ENCODE measurements around the gene HS6ST2. TPM values are rescaled to one million over a fixed set of nuclear protein-coding genes. Genes with fewer than 3 reads are reported as not detected.

Gene HS6ST2
- total RNA-seq, 1 donor from 2014 or later = 6.2 TPM

- no peaks in the 10 kb centered on the region for H3K36me3 Mint-ChIP-seq (ENCODE audit: unreplicated experiment)
- H3K9me3 Mint-ChIP-seq (ENCODE audit: unreplicated experiment) = no peaks in the 10 kb centered on the region
- peaks cover 27% of the 10 kb centered on the region for H3K4me1 Mint-ChIP-seq (ENCODE audit: unreplicated experiment)
- H3K4me3 Mint-ChIP-seq (ENCODE audit: unreplicated experiment) = no peak overlapping the region
- no peak for TF ChIP-seq CTCF (IDR thresholded peaks at IDR 0.05)
- no peak for DNase-seq (ENCODE audit: extremely low spot score, unreplicated experiment)
- no peak overlapping the region for H3K27ac Mint-ChIP-seq (ENCODE audit: unreplicated experiment)
- no peaks in the 10 kb centered on the region for H3K27me3 Mint-ChIP-seq (ENCODE audit: unreplicated experiment)
These were observed 80.4 kb downstream of the HS6ST2 start for GRCh38 chrX:132877954-132878536.

GRCh38 chrX:132876523-132877338 lies 81.7 kb downstream of the HS6ST2 start:
- no peak for DNase-seq (ENCODE audit: extremely low spot score, unreplicated experiment)
- Mint-ChIP-seq H3K27me3 (ENCODE audit: unreplicated experiment) (no peaks in the 10 kb centered on the region), H3K9me3 (ENCODE audit: unreplicated experiment) (no peaks in the 10 kb centered on the region), H3K27ac (ENCODE audit: unreplicated experiment) (peak overlapping the region; percentile 33), H3K36me3 (ENCODE audit: unreplicated experiment) (no peaks in the 10 kb centered on the region), H3K4me3 (ENCODE audit: unreplicated experiment) (no peak overlapping the region), H3K4me1 (ENCODE audit: unreplicated experiment) (peaks cover 27% of the 10 kb centered on the region)
- TF ChIP-seq CTCF (IDR thresholded peaks at IDR 0.05) = peak; percentile 13

- Mint-ChIP-seq H3K4me1 (ENCODE audit: unreplicated experiment) (peaks cover 27% of the 10 kb centered on the region), H3K36me3 (ENCODE audit: unreplicated experiment) (no peaks in the 10 kb centered on the region), H3K27ac (ENCODE audit: unreplicated experiment) (peak overlapping the region; percentile 6), H3K27me3 (ENCODE audit: unreplicated experiment) (no peaks in the 10 kb centered on the region), H3K4me3 (ENCODE audit: unreplicated experiment) (no peak overlapping the region), H3K9me3 (ENCODE audit: unreplicated experiment) (no peaks in the 10 kb centered on the region)
- no peak for TF ChIP-seq CTCF (IDR thresholded peaks at IDR 0.05)
- no peak for DNase-seq (ENCODE audit: extremely low spot score, unreplicated experiment)
These were observed 82.5 kb downstream of the HS6ST2 start for GRCh38 chrX:132875650-132876522.

- no peak overlapping the region for H3K4me3 Mint-ChIP-seq (ENCODE audit: unreplicated experiment)
- H3K27me3 Mint-ChIP-seq (ENCODE audit: unreplicated experiment) = no peaks in the 10 kb centered on the region
- DNase-seq (ENCODE audit: extremely low spot score, unreplicated experiment) = no peak
- no peak overlapping the region for H3K27ac Mint-ChIP-seq (ENCODE audit: unreplicated experiment)
- H3K9me3 Mint-ChIP-seq (ENCODE audit: unreplicated experiment) = peaks cover 4% of the 10 kb centered on the region
- no peaks in the 10 kb centered on the region for H3K4me1 Mint-ChIP-seq (ENCODE audit: unreplicated experiment)
- no peak for TF ChIP-seq CTCF (IDR thresholded peaks at IDR 0.05)
- H3K36me3 Mint-ChIP-seq (ENCODE audit: unreplicated experiment) = no peaks in the 10 kb centered on the region
These were observed 95.9 kb downstream of the HS6ST2 start for GRCh38 chrX:132862562-132862961.
